GM19467 (cell line): Measurements from ENCODE around the gene ZNF48.
A peak's percentile ranks its signal among the peaks of the same experiment; 100 is the strongest.

Source experiments
- ATAC-seq: cut with Tn5 transposase; IDR thresholded peaks from one replicate; pipeline ENCODE4 v1.9.1; 2021; ENCODE audit warnings: mild to moderate bottlenecking, moderate library complexity; ENCODE audit not compliant: unreplicated experiment

Gene ZNF48

DNA sequence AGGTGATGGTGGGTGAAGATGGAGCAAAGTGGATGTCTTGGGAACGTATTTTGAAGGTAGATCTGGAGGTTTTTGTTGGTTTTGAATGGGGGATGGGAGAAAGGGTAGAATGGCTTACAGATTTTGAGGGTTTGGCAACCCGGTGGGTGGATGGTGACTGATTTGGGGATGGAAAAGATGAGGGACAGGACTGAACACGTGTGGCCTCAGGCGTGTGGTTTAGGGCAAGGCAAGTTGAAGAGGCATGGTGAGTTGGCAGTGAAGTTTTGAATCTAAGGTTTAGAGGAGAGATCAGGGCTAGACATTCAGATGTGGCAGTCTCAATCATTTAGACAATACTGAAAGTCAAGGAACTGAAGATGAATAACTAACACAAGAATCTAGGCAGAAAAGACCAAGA is 39.6 kb downstream of the ZNF48 start:
- ATAC-seq = no peak

DNA sequence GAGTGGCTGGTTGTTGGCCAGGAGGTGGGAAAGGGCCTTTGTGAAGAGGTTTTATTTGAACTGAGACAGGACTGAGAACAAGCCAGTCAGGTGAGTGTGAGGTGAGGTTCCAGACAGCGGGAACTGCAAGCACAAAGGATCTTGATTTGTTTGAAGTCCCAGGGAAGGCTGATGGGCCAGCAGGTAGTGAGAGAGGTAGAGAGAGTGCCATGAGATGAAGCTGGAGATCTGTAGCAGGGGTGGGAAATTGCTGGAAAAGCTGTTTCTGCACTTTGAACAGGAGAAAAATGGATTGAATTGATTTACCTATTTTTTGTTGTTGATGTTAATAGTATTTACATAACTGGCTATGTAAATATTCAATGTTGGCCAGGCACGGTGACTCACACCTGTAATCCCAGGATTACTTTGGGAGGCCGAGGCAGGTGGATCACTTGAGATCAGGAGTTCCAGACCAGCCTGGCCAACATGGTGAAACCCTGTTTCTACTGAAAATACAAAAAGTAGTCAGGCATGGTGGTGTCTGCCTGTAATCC is 42.4 kb downstream of the ZNF48 start:
- ATAC-seq = no peak

DNA sequence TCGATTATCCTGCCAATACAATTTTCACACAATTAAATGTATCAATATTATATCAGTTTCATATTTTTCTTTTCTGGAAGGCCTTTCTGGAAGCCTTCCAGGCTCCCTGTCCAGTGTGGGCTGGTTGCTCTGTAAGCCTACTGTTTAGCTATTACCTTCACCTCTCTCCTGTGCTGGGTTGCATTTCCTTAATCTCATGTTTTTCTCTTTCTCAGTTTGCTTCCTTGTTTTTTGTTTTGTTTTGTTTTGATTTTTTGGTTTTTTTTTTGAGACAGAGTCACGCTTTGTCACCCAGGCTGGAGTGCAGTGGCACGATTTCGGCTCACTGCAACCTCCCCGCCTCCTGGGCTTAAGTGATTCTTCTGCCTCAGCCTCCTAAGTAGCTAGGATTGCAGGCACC is 43.6 kb downstream of the ZNF48 start:
- no peak for ATAC-seq

DNA sequence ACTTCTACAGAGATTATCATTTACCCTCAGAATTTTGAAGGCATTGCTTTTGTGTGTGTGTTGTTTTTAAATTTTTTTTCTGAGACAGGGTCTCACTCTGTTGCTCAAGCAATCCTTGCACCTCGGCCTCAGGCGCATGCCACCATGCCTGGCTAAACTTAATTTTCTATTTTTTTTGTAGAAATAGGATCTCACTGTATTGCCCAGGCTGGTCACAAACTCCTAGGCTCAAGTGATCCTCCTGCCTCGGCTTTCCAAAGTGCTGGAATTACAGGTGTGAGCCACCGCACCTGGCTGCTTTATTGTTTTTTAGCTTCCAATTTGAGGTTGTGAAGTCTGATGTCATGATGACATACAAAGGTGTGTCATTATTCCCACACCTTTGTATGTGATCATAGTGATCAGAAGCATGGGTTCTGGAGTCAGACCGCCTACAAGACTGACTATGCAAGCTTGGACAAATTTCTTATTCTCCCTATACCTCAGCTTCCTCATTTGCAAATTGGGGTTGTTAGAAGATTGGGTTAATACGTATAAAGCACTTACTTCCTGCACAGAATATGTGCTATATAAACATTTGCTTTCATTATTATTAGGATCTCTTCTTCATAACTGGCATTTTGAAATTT is 44.6 kb downstream of the ZNF48 start:
- ATAC-seq = no peak

DNA sequence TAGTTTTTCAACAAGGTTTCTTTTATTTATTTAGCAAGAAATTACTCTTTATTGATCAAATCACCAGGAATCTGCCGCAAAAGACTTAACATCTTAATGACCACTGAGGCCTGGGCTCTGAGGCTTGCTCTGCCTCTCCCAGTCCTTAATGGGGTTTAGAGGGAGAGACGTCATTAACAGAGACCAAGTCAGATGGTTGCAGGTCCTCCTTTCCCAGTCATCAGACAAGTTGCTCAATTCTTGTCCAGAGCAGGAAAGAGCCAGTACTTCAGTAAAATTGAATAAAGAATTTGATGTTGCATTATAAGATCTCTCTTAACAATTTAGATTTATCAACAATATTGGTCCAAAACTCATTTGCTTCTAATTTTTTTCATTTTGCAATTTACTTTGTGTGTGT is 48.4 kb downstream of the ZNF48 start:
- ATAC-seq = no peak

DNA sequence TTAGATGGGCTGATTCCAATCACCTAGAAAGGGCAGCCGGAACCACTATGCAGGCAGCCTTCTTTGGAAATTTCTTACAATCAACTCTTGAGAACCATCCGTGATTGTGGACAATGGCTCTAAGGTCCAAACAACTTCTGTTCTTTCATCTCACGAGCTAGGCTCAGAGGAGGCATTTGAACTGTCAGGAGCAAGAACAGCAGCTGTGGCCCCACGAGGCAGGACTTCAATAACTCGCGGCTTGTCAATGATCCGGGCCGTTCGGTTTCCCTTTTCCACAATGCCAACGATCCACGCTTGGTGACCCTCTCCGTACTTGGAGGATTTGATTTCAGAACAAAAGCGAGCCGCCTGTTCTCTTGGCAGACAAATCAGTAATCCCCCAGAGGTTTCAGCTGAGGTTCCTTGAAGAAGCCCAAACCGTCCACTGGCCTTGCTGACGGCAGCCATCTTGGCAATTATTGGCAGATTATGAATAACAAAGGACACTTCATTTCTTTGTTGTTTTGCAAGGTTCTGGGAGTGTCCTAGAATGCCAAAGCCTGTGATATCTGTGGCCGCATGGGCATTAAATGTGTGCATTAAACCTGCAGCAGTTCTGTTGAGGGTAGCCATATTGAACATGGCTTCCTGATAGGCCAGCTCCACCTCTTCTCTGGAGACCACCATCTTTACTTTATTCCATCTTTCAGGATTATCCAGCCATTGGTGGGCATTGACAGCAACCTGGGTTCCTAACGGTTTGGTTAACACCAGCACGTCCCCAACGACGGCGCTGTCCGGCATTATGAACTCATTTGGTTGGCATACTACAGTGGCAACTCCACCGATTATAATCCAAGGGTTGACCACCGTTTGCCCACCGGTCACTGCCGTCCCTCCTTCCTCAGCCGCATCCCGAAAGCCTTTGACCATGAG is 49.3 kb downstream of the ZNF48 start:
- ATAC-seq = no peak

DNA sequence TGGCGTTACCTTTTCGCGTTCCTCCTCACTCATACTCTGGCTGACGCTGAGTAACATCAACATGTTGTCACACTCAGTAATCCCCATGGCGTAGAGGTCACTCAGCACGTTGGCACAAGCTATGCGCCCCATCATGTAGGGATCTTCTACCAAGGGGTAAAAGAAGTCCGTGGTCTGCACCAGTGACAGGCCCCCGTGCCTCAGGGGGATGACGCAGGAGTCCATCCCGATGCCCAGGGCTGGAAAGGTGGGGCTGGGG is 49.9 kb downstream of the ZNF48 start:
- ATAC-seq = no peak

DNA sequence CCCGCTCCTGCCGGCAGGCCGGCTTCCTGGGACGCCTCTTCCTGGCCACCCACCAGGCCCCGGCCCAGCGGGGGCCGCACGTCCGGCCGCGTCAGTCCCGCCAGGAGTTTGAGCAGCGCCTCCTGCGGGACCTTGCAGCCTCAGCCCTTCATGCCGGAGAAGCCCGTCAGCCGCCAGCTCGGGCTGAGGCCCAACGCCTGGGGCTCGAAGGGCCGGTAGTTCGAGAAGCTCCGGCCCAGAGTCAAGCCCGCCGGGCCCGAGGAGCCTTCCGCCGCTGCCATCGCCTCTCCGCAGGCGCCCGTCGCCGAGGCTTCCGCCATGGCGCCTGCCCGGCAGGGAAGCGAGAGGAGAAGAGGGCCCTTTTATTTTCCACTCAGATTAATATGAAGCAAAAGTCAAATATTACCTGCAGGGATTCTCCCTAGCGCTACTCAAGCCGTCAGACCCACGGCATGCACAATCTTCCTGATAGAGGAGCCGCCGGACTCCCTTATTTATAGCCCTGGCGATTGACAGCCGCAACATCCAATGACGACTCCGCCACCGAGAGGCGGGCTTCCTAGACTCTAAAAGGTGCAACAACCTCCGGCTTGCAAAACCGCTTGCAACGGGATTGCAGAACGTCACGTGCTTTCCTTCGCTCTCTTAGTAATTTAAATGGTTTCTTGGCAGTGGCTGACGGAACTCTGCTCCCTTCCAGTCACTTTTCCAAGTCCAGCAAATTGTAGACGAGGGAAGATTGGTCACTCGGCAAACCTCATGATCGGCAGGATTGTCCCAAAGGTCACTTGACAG is 50.4 kb downstream of the ZNF48 start, which contains the start of gene SEPHS2:
Gene SEPHS2 (minus strand): TSS at position 467 of the 795 bp plus-strand sequence. CDS start 147 bp downstream, at position 320.
- peak; percentile 67 for ATAC-seq

DNA sequence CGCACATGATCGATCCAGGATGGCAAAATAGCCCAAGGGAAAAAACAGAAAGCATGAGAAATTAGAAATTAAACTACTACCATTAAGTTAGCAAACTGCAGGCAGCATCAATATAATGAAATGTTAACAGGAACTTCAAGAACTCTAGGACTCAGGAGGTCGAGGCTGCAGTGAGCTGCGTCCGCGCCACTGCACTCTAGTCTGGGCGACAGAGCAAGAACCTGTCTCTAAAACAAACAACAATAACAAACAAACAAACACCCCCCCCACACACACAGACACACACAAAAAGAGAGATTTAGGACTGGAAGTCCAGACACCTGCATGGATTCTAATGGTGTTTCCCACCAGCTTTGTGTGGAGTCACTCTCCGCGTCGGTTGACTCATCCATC is 51.0 kb downstream of the ZNF48 start:
- ATAC-seq = no peak

DNA sequence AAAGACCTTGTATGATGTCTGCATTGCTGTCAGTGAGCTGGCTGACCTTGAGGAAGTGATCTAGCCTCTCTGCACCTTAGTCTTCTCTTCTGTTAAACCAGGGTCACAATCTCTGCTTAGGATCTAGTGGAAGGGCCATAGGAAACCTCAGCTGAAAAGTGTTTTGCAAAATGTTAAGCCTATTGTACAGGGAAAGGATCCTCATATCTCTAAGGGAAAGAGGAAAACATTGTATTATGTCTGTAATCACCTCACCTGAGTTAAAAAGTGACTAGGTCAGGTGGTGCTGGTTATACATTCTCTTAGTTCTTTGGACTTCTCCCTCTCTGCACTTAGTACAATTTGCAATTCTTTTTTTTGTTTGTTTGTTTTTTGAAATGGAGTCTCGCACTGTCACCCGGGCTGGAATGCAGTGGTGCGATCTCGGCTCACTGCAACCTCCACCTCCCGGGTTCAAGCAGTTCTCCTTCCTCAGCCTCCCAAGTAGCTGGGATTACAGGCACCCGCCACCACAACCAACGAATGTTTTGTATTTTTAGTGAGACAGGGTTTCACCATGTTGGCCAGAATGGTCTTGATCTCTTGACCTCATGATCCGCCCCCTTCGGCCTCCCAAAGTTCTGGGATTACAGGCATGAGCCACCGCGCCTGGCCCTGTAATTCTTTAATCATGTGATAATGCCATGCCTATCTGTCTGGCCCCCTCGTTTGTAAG is 52.4 kb downstream of the ZNF48 start:
- ATAC-seq = no peak

GRCh38 chr16:30449116-30449435 is 53.9 kb downstream of the ZNF48 start:
- ATAC-seq = no peak
